Chondrocyte (in vitro differentiated cells): ENCODE results near the gene ADM2. TPM values are rescaled to one million over a fixed set of nuclear protein-coding genes. Genes with fewer than 3 reads are reported as not detected.
A peak's percentile ranks its signal among the peaks of the same experiment; 100 is the strongest.

ENCODE experiments used
- DNase-seq: peaks from one replicate; pipeline ENCODE4 v3.0.0; 2021; ENCODE audit warnings: mixed read lengths, low spot score
- H3K27ac Mint-ChIP-seq: one replicate; pipeline ENCODE4 v1.8.0; 2021; ENCODE audit warnings: mild to moderate bottlenecking, moderate library complexity, mixed read lengths; ENCODE audit not compliant: unreplicated experiment
- H3K27me3 Mint-ChIP-seq: 2 replicates; pipeline ENCODE4 v1.8.0; 2021; ENCODE audit warnings: low read depth, mixed read lengths
- H3K36me3 Mint-ChIP-seq: 2 replicates; pipeline ENCODE4 v1.8.0; 2021; ENCODE audit warnings: low read depth, mixed read lengths
- H3K4me1 Mint-ChIP-seq: 2 replicates; pipeline ENCODE4 v1.8.0; 2021; ENCODE audit warnings: low read depth, mild to moderate bottlenecking, mixed read lengths
- H3K4me3 Mint-ChIP-seq: one replicate; pipeline ENCODE4 v1.8.0; 2021; ENCODE audit warnings: mild to moderate bottlenecking, moderate library complexity, mixed read lengths; ENCODE audit not compliant: unreplicated experiment
- H3K9me3 Mint-ChIP-seq: 2 replicates; pipeline ENCODE4 v1.8.0; 2021; ENCODE audit warnings: low read depth, mixed read lengths
- total RNA-seq: library from RNA; stranded (reverse); gene quantifications from 3 replicates; pipeline ENCODE4 v1.2.1, GENCODE V29; 2021
- TF ChIP-seq, protein P1 (sequence below): fragments of 200-600 bp; sonication (generic); IDR thresholded peaks from 2 replicates; pipeline ENCODE4 v1.5.0; 2021; ENCODE audit warnings: antibody characterized with exemption, mild to moderate bottlenecking, moderate library complexity

Gene ADM2
- total RNA-seq, 1 donor from 2014 or later, result 46.5 TPM

DNA sequence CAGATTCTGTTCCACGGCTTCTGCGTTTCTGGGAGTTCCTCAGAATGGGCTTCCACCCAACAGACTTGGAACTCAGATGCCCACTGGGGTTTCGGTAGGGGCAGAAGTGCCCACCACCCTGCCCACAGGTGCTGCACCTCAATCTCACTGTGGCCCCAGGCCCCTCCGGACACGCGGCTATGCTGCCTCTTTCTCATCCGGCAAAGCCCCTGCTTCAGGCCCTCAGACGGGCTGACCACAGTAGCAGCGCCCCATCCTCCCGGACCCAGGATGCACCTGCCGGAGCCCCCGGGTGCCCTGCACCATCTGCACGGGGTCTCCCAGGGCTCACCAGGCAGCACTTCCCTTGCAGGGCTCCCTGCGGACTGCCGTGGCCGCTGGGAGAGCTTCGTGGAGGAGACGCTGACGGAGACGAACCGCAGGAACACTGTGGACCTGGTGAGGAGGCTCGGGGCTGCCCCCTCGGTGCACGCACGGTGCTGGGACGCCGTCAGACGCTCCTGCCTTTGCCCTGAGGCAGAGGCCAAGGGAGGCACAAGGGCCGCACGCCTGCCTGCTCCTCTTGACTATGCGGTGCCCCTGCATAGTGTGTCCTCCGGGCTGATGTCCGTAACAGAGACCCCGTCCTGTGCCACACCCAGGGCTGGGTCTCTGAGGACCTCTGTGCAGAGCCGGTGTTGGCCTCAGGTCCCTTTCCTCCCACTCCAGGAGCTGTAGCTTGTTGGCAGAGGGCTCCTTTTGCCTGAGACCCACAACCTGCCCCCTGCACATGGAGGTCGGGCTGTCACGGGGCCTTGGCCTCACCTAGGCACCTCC, 45.1 kb upstream of the ADM2 start:
- Mint-ChIP-seq H3K9me3 (no peaks in the 10 kb centered on the region), H3K4me1 (no peaks in the 10 kb centered on the region), H3K4me3 (no peak overlapping the region), H3K36me3 (peaks cover 9% of the 10 kb centered on the region), H3K27me3 (no peaks in the 10 kb centered on the region), H3K27ac (no peak overlapping the region)
- peak; percentile 92 for DNase-seq
- TF ChIP-seq, protein P1, sequence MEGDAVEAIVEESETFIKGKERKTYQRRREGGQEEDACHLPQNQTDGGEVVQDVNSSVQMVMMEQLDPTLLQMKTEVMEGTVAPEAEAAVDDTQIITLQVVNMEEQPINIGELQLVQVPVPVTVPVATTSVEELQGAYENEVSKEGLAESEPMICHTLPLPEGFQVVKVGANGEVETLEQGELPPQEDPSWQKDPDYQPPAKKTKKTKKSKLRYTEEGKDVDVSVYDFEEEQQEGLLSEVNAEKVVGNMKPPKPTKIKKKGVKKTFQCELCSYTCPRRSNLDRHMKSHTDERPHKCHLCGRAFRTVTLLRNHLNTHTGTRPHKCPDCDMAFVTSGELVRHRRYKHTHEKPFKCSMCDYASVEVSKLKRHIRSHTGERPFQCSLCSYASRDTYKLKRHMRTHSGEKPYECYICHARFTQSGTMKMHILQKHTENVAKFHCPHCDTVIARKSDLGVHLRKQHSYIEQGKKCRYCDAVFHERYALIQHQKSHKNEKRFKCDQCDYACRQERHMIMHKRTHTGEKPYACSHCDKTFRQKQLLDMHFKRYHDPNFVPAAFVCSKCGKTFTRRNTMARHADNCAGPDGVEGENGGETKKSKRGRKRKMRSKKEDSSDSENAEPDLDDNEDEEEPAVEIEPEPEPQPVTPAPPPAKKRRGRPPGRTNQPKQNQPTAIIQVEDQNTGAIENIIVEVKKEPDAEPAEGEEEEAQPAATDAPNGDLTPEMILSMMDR, result no peak

DNA sequence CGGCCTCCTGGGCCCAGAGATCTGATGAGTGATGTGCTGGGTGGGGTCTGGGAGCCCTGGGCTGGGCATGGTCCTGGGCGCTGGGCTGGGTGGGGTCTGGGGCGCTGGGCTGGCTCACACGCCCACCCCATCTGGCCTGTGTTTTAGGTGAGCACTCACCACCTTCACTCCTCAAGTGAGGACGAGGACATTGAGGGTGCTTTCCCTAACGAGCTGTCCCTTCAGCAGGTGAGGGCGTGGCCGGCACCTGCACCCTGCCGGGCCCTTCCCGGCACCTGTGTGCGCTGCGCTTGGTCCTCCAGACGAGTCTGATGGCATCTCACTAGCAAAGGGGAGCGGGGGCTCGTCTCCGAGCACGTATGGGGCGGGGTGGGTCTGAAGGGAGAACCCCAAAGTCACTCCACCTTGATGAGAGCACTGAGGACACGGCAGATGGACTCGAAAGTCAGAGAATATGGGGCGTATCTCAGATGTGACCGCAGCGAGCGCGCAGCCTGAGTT, 44.5 kb upstream of the ADM2 start:
- no peaks in the 10 kb centered on the region for H3K9me3 Mint-ChIP-seq
- TF ChIP-seq, protein P1, result no peak
- H3K4me1 Mint-ChIP-seq, result no peaks in the 10 kb centered on the region
- peak; percentile 68 for DNase-seq
- no peak overlapping the region for H3K27ac Mint-ChIP-seq
- H3K27me3 Mint-ChIP-seq, result no peaks in the 10 kb centered on the region
- H3K36me3 Mint-ChIP-seq, result peaks cover 3% of the 10 kb centered on the region
- no peak overlapping the region for H3K4me3 Mint-ChIP-seq

DNA sequence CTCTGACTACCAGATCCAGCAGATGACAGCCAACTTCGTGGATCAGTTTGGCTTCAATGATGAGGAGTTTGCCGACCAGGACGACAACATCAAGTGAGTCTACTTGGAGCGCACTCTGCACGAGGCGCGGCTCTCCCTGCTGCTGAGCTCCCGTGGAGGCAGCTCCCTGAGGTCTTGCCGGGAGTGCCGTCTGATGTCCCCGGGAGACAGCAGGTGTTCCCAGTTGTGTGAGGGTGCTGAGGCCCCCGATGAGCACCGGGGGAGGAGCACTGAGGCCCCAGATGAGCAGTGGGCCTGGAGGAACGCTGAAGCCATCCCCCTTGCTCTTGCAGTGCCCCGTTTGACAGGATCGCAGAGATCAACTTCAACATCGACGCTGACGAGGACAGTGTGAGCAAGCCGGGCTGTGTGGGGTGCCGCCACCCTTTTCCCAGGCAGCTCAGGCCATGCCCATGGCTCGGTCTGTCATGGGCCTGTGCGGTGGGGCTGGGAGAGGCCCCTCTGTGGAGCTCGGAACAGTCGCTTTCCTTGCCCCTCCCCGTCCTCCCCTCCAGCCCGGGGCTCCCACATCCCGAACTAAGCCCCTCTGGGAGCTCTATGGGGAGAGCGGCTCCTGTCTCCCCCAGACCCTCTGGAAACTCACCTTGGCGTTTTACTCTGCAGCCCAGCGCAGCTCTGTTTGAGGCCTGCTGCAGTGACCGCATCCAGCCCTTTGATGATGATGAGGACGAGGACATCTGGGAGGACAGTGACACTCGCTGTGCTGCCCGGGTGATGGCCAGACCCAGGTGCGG, 43.6 kb upstream of the ADM2 start:
- no peaks in the 10 kb centered on the region for H3K9me3 Mint-ChIP-seq
- H3K36me3 Mint-ChIP-seq, result peaks cover 5% of the 10 kb centered on the region
- no peaks in the 10 kb centered on the region for H3K4me1 Mint-ChIP-seq
- TF ChIP-seq, protein P1, result no peak
- no peaks in the 10 kb centered on the region for H3K27me3 Mint-ChIP-seq
- DNase-seq, result peak; percentile 90
- H3K27ac Mint-ChIP-seq, result no peak overlapping the region
- no peak overlapping the region for H3K4me3 Mint-ChIP-seq

DNA sequence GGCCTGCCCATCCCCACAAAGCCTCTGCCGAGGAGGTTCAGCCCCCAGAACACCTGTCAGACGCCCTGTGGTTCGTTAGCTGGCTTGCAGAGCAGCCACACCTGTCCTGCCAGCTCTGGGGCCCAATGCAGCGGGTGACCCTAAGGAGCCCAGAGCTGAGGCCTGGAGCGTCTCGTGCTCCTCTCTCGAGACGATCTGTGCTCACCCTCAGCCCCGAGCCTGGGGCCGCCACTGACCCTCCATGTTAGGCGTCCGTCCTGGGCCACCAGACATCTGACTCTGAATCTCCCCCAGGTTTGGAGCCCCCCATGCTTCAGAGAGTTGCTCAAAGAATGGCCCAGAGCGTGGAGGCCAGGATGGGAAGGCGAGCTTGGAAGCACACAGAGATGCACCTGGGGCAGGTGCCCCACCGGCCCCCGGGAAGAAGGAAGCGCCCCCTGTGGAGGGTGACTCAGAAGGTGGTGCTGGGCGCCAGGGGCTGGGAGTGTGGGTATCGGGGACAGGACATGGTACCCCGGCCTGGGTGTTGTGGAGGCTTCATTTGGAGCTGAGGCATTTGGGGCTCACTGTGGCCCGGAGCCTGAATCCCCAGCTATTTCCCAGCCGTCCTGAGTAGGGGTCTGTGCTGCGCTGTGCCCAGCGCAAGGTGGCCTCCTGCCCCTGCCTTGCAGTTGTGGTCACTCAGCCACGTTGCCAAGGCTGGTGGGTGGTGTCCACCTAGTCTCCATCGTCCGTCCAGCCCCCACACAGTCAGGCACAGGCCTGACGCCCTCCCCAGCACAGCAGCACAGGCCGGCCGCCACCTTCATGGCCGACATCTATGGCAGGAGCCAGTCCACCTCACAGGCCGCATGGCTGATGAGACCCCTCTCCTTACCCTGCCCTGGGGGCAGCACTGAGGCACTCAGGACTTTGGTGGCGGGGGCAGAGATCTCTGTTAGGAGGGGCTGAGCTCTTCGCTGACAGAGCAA, 42.8 kb upstream of the ADM2 start:
- Mint-ChIP-seq H3K4me3 (no peak overlapping the region), H3K4me1 (peaks cover 2% of the 10 kb centered on the region), H3K27ac (no peak overlapping the region)

More for the DNA sequence above, 42.8 kb upstream of the ADM2 start:
- TF ChIP-seq, protein P1, result no peak
- Mint-ChIP-seq H3K36me3 (peaks cover 6% of the 10 kb centered on the region), H3K27me3 (no peaks in the 10 kb centered on the region), H3K9me3 (no peaks in the 10 kb centered on the region)
- no peak for DNase-seq
